EL (cell line): Measurements from ENCODE around the gene SAMD4B.
"Not testable (repeated sequence)": the region's sequence is repeated elsewhere in the genome, so short reads cannot be mapped to it uniquely, and the experiment has no call there.

Source experiments
- DNase-seq: peaks from one replicate; pipeline ENCODE4 v3.0.0-alpha.2; 2016

The SAMD4B gene

DNA sequence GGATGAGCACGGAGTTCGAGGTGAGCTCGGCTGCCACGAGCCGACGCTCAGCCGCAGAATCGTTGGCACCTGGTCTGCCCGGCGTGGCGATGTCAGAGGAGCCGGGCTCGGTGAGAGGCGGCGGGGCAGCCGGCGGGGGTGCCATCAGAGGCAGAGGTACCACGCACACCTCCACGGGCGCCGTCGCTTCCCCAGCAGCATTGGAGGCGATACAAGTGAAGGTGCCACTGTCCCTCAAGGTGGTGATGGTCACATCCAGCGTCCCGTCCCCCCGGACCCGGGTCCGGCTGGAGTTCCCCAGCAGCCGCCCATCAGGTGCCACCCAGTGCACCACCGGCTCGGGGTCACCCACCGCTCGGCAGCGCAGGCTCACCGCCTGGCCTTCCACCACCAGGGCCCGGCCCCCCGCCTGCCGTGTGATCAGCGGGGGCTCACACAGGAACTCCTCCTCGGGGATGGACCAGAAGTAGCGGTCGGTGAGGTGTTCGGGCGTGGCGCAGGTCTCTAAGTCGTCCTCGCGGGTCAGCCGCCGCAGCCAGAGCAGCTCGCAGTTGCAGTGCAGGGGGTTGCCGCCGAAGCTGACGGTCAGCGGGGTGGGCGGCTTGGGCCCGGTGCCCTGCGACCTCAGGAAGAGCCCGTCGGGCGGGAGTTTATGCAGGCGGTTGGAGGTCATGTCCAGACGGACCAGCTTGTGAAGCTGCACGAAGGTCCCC lies 28.0 kb upstream of the SAMD4B start:
- DNase-seq, result no peak

- no peak for DNase-seq
Observed at GRCh38 chr19:39315933-39316332, 26.3 kb upstream of the SAMD4B start.

- no peak for DNase-seq
Observed at GRCh38 chr19:39316627-39317321, 25.4 kb upstream of the SAMD4B start.

DNA sequence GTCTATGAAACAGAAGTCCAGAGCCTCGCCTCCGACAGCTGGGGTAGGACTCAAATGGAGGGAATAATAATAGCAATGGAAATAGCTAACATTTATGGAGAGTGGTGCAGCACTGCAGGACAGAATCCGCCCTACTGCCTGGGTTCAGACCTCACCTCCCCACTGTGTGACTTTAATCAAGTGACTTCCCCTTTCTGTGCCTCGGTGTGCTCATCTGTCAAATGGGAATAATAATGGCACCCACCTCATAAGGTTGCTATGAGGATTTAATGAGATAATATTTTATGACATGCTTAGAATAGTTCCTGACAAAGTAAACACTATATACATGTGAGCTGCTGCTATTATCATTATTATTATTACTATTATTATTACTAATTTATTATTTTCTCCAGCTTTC lies 24.7 kb upstream of the SAMD4B start:
- DNase-seq, result no peak

DNA sequence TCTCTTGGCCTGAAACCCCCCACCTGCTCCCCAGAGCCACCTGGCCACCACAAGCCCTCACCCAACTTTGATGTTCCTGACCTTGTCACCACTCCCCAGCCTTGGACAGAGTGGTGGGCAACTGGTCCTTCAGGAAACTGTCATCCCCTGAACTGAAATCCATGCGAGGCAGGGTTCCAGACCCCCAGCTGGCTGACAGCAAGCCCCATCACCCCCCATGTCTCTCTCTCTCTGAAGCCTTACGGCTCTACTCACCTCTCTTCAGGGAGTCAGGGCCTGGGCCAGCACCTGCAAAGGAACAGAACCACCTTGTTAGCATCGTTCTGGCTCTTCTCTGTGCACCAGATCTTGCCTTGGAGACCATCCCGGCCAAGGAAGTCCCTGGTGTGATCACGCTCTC lies 24.1 kb upstream of the SAMD4B start:
- DNase-seq, result no peak

DNA sequence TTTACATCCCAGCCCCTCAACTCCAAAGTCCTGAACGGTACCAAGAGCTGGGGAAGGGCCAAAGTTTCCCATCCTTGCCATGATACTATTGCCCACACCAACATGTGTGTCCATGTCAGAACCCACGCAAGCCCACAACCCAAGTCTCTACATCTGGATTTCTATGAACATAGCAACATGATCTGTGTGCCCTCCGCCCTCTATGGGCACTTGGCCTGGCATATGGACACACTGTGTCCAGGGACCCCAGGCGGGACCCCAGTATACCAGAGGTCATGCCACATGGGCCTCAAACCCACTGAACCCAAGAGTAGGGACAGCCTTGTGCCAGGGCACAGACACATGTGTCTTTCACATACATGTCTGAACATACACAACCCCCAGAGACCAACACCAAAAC lies 23.5 kb upstream of the SAMD4B start:
- no peak for DNase-seq

DNA sequence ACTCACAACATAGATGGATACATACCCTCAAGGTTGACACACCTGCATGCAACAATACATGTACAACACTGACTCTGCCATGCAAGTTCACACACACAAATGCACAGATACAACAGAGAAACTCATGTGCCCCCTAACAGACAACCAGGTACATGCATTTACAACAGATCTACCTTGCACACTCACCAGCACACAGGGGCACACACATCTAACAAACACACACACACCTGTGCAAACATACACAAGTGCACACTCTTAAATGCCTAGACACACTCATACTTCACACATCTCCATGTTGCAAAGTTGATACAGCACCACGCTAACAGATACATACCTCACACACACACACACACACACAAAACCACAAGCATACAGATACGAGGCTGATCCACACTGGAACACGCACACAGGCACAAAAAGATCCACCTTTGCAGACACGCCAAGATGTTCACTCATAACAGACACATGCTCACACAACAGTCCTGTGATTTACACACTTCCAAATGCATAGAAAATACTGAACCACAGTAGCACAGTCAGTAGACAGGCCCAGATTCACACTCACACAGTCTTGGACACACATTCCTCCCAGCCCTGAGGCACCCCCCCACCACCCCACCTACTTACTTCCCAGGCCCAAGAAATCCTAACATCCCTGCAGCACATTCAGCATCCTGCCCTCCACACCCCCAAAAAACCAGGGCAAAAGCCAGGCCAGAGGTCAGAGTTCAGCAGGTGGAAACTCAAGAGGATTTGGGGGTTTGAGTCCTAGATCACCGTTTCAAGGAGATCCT lies 22.9 kb upstream of the SAMD4B start:
- DNase-seq, result no peak

GRCh38 chr19:39319892-39320248 lies 22.4 kb upstream of the SAMD4B start:
- no peak for DNase-seq

DNA sequence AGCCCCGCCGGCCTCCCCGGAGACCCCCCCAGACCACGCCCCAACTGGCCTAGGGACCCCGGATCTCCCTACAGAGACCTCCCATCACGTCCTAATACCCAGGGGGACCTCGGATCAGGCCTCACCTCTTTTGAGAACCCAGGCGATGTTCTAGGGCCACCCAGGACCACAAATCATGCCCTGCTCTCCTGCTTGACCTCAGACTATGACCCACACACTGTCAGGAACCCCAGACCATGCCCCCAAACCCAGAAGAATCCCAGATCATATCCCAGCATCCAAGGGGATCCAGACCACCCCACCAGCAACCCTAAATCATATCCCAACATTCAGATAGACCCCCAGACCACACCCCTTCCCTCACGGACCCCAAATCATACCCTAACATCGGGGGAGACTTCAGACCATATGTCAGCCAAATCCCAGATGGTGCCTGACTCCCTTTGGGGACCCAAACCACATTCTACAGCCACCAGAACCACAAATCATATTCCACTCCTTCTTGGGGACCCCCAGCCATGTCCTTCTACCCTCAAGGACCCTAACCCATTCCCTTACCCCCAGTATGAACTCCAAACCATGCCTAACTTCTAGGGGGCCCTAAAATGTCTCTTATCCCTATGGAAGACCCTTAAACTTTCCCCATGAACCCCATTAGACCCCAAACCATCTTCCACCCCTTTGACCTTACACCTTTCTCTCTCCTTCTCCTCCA lies 20.9 kb upstream of the SAMD4B start:
- no peak for DNase-seq

DNA sequence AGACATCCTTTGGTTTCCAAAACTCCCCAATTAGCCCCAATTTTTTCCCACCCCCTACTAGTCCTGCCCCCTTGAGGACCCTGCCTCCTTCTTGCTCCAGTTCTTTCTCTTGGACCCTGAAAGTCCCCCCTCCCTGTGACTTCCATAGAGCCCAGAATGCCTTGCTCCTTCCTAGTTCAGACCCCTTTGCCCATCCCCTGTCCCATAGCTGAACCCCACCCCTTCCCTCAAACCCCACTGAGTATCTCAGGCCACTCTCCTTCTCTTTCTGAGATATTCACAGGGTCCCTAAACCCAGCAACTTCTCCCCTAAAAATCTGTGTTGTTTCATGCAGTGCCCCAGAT lies 20.4 kb upstream of the SAMD4B start:
- no peak for DNase-seq

DNA sequence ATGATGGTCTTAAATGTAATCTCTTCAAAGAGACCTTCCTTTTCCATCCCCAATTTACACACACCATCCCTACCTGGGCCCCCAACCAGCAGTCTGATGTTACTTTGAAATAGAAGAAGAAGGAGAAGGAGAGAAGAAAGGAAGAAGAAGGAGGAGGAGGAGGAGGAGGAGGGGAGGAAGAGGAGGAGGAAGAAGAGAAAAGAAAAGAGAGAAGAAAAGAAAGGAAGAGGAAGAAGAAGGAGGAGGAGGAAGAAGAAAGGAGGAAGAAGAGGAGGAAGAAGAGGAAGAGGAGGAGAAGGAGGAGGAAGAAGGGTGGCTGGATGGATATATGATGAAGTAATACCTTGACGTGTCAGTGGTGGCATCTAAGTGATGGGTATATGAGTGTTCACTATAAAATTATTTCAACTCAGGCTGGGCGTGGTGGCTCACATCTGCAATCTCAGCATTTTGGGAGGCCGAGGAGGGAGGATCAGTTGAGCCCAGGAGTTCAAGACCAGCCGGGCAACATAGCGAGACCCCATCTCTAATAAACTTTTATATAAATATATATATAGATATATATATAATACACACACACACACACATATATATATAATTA lies 17.9 kb upstream of the SAMD4B start:
- no peak for DNase-seq

DNA sequence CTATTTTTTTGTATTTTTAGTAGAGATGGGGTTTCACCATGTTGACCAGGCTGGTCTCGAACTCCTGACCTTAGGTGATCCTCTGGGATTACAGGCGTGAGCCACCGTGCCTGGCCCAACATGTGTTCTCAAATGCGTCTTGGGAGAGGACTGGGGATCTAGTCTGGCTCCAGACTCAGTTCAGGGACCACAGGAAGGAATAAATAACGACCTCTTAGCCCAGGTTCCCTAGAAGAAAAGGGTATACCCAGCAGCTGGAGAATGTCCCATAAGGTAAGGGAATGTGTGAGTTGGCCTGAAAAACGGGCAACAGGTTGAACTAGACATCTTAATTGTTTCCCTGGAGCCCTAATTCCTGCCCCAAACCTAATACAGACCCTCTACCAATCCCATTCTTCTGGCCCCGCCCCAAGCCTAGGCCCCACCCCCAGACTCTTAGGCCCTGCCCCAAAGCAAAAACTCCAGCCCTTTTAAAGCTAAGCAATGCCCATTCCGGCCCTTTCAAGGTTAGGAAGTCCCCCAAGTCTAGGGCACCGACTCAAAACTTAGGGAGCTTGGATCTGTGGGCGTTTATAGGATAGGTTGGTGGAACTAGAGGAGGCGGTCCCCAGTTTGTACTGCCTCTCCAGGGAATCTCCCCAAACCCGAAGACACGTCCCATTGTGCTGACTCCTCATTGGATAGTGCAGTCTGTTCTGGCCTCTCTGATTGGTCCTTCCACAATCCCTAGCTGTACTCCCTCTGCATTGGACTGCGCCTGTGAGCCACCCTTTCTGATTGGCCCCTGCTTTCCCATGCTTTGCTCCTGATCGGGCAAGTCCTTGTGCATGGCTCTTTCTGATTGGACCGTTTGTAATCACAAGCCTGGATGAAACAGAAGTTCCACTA lies 16.2 kb upstream of the SAMD4B start:
- DNase-seq, result peak; percentile 17

DNA sequence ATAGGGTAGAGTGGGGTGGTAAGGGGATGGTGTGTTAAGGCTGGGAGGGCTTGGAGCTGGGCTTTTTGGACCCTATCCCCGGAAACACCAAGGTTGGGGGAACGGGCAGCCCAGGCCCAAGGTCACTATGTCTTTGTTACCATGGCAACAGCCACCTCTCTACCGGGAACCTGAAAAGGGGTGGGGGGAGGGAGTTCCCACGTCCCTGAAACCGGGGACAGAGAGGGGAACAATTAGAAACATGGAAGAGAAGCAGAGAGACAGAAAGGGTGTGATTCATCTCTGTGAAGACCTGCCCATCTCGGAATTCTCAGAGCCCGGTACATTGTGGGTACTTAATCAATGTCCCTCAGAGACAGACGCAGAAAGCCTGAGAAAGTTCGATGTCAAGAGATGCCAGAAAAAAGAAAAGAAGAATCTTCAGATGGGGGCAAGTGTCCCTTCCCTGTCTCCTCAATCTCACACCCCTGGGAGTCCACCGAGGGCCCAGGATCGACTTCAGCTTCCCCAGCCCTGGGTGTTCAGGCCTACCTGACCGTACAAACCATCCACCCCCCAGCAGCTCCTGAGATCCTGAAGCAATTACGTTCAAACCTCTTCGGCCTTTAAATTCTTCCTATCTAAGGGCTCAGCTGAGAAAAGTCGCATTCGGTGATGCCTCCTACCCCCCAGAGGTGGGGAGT lies 14.7 kb upstream of the SAMD4B start:
- no peak for DNase-seq

DNA sequence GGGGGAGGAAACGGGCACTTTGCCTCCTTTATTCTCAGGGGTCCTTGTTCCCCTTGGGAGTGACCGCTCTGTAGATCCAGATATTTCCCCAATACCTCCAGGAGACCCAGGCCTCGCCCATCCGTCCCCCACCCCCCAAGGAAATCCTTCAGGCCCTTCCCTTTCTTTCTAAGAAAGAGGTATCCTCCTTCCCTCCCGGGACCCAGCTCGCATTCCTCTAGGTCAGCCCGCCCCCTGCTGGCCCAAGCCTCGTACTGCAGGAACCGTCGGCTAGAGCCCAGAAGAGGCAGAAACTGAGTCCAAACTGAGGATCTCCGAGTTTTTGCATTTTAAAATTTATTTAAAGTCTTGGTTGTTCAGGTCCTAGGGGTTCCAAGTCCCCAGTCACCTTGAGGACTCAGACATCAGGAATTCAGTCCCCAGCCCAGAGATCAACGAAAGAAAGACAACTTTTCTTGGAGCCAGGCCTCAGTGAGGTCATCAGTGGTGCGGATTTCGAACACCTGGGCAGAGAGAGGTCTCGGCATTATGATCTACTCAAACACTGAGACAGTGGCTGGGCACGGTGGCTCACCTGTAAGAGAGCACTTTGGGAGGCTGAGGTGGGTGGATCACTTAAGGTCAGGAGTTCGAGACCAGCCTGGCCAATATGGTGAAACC lies 14.0 kb upstream of the SAMD4B start:
- DNase-seq, result peak; percentile 63

DNA sequence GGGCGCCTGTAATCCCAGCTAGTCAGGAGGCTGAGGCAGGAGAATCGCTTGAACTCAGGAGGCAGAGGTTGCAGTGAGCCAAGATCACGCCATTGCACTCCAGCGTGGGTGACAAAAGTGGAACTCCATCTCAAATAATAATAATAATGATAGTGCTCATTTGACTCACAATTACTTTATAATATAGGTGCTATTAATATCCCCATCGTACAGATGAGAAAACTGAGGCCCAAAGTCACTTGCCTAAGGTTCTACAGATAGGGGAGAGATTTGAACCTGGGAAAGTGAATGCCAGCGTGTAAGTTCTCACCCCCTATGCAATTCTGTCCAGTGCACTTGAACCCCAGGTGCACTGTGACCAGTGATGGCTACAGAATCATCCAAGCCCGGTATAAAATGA lies 12.3 kb upstream of the SAMD4B start:
- DNase-seq, result no peak

- DNase-seq, result no peak
Observed at GRCh38 chr19:39332293-39332692, 9.9 kb upstream of the SAMD4B start.

DNA sequence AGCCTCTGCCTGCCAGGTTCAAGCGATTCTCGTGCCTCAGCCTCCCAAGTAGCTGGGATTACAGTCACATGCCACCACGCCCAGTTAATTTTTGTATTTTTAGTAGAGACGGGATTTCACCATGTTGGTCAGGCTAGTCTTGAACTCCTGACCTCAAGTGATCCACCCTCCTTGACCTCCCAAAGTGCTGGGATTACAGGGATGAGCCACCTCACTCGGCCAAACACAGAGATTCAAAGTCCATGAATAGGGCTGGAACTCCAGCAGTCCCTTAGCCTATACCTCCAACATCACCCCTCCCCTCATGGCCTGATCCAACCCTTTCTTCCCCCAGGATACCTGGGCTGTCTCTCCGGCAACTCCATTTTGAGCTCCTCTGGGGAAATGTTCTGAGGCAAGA lies 9.5 kb upstream of the SAMD4B start:
- not testable (repeated sequence) for DNase-seq

GRCh38 chr19:39333507-39333906 lies 8.7 kb upstream of the SAMD4B start:
- no peak for DNase-seq

DNA sequence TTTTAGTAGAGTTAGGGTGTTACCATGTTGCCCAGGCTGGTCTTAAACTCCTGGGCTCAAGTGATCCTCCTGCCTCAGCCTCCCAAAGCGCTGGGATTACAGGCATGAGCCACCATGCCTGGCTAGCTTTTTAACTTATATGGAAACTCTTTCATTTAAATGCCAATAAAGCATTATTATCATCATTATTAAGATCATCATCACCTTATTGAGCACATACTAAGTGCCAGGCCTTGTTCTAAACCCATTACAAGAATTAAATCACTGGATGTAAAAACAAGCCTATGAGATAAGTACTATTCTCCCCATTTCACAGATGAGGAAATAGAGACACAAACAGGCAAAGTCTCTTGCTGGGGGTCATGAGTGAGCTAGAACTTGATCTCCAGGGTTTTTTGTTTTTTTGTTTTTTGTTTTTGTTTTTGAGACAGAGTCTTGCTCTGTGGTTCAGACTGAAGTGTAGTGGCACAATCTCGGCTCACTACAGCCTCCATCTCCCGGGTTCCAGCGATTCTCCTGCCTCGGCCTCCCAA lies 7.7 kb upstream of the SAMD4B start:
- DNase-seq, result no peak

GRCh38 chr19:39335168-39335548 lies 7.1 kb upstream of the SAMD4B start:
- DNase-seq, result no peak

DNA sequence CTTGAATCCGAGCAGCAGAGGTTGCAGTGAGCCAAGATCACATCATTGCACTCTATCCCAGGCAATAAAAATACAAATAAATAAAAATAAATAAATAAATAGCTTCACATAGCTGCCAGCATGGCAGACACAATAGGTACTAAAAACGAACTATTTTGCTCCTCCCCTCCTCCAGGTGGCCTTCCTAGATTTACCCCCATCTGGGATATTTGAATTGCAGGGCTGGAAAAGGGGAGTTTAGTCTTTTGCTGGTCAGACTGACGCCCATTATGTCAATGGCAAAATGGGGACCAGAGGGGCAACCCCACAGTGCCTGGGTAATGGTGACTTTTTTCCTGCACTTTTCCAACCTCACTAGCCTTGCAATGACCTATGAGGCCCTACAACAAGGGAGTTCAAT lies 5.7 kb upstream of the SAMD4B start:
- no peak for DNase-seq
